GM23338 (cell line): ENCODE measurements around the gene TRIM77. TPM values are rescaled to one million over a fixed set of nuclear protein-coding genes. Genes with fewer than 3 reads are reported as not detected.
"Not testable (repeated sequence)": the region's sequence is repeated elsewhere in the genome, so short reads cannot be mapped to it uniquely, and the experiment has no call there.

Experiments
- ATAC-seq: fragments of 200-7000 bp; cut with Tn5 transposase; 3 replicates; pipeline ENCODE4 v1.9.1; 2020
- DNase-seq: peaks from one replicate; pipeline ENCODE4 v3.0.0-alpha.2; 2015; ENCODE audit warnings: low spot score
- H2AFZ ChIP-seq: fragments of 200-600 bp; sonication (generic); 2 replicates; pipeline ENCODE4 v1.8.0; 2016; ENCODE audit warnings: antibody characterized with exemption, mild to moderate bottlenecking, moderate library complexity
- H3F3A ChIP-seq: fragments of 200-600 bp; sonication (generic); replicated peaks from 2 replicates; pipeline ENCODE4 v1.8.0; 2017; ENCODE audit warnings: antibody characterized with exemption, mixed run types, low read depth
- H3K27ac ChIP-seq: fragments of 200-600 bp; sonication (generic); 2 replicates; pipeline ENCODE4 v1.6.1; 2016; ENCODE audit warnings: low read depth
- H3K27me3 ChIP-seq: fragments of 200-600 bp; sonication (generic); 2 replicates; pipeline ENCODE4 v1.8.0; 2016; ENCODE audit warnings: mild to moderate bottlenecking, mixed run types, moderate library complexity; ENCODE audit not compliant: insufficient read depth
- H3K36me3 ChIP-seq: fragments of 200-600 bp; sonication (generic); 2 replicates; pipeline ENCODE4 v1.8.0; 2016; ENCODE audit warnings: mild to moderate bottlenecking; ENCODE audit not compliant: insufficient read depth
- H3K4me1 ChIP-seq: fragments of 200-600 bp; sonication (generic); 2 replicates; pipeline ENCODE4 v1.8.0; 2016; ENCODE audit warnings: mild to moderate bottlenecking, moderate library complexity; ENCODE audit not compliant: insufficient read depth
- H3K4me2 ChIP-seq: fragments of 200-600 bp; sonication (generic); 2 replicates; pipeline ENCODE4 v1.7.1; 2017; ENCODE audit warnings: mixed run types
- H3K4me3 ChIP-seq: fragments of 200-600 bp; sonication (generic); 2 replicates; pipeline ENCODE4 v1.6.1; 2016; ENCODE audit warnings: mixed run types
- H3K79me2 ChIP-seq: fragments of 200-600 bp; sonication (generic); replicated peaks from 2 replicates; pipeline ENCODE4 v1.8.0; 2017; ENCODE audit warnings: mild to moderate bottlenecking; ENCODE audit not compliant: insufficient read depth
- H3K9me2 ChIP-seq: fragments of 200-600 bp; sonication (generic); 2 replicates; pipeline ENCODE4 v1.8.0; 2017; ENCODE audit not compliant: insufficient read depth
- H4K20me1 ChIP-seq: fragments of 200-600 bp; sonication (generic); replicated peaks from 2 replicates; pipeline ENCODE4 v1.8.0; 2017; ENCODE audit warnings: mild to moderate bottlenecking; ENCODE audit not compliant: insufficient read depth
- H3K27ac Mint-ChIP-seq: 2 replicates; pipeline ENCODE4 v1.8.0; 2020; ENCODE audit warnings: inconsistent platforms, mild to moderate bottlenecking, moderate library complexity, mixed read lengths
- H3K27me3 Mint-ChIP-seq: 3 replicates; pipeline ENCODE4 v1.8.0; 2022; ENCODE audit warnings: low read depth, mild to moderate bottlenecking, moderate library complexity, mixed read lengths, inconsistent platforms; ENCODE audit not compliant: insufficient read depth, poor library complexity
- H3K36me3 Mint-ChIP-seq: 3 replicates; pipeline ENCODE4 v1.8.0; 2021; ENCODE audit warnings: low read depth, mild to moderate bottlenecking, inconsistent platforms, moderate library complexity, mixed read lengths
- H3K4me1 Mint-ChIP-seq: 3 replicates; pipeline ENCODE4 v1.8.0; 2020; ENCODE audit warnings: mild to moderate bottlenecking, inconsistent platforms, mixed read lengths
- H3K4me3 Mint-ChIP-seq: 3 replicates; pipeline ENCODE4 v1.8.0; 2021; ENCODE audit warnings: moderate library complexity, mild to moderate bottlenecking, inconsistent platforms, mixed read lengths
- H3K9me3 Mint-ChIP-seq: 3 replicates; pipeline ENCODE4 v1.8.0; 2020; ENCODE audit warnings: moderate library complexity, mild to moderate bottlenecking, inconsistent platforms, mixed read lengths
- CREB1 ChIP-seq: fragments of 250-450 bp; sonication (Bioruptor Pico); IDR thresholded peaks from 2 replicates; pipeline ENCODE4 v1.5.0; 2020; ENCODE audit warnings: low read depth, mild to moderate bottlenecking, moderate library complexity
- EZH2phosphoT487 ChIP-seq: fragments of 200-600 bp; sonication (generic); IDR thresholded peaks from one replicate; pipeline ENCODE4 v1.8.1; 2018; ENCODE audit warnings: antibody characterized with exemption; ENCODE audit not compliant: unreplicated experiment
- JUNB ChIP-seq: IDR thresholded peaks from one replicate; pipeline ENCODE4 v1.6.1; 2016; ENCODE audit warnings: antibody characterized with exemption; ENCODE audit not compliant: unreplicated experiment
- NANOG ChIP-seq: IDR thresholded peaks from 2 replicates; pipeline ENCODE4 v1.6.1; 2016; ENCODE audit warnings: antibody characterized with exemption, borderline replicate concordance
- POLR2AphosphoS5 ChIP-seq: IDR thresholded peaks from 2 replicates; pipeline ENCODE4 v1.6.1; 2016; ENCODE audit warnings: antibody characterized with exemption, low read depth
- STAT1 ChIP-seq: IDR thresholded peaks from one replicate; pipeline ENCODE4 v1.6.1; 2016; ENCODE audit warnings: antibody characterized with exemption; ENCODE audit not compliant: unreplicated experiment
- ZNF114 ChIP-seq: fragments of 250-450 bp; sonication (Bioruptor Pico); IDR thresholded peaks from 2 replicates; pipeline ENCODE4 v1.5.0; 2020; ENCODE audit warnings: mild to moderate bottlenecking, moderate library complexity
- ZNF331 ChIP-seq: fragments of 250-450 bp; sonication (Bioruptor Pico); IDR thresholded peaks from 2 replicates; pipeline ENCODE4 v1.5.0; 2020; ENCODE audit warnings: low read depth, mild to moderate bottlenecking, moderate library complexity
- polyA plus RNA-seq: library from polyadenylated mRNA; unstranded; fragments of >200 nt; fragmentation: Nextera tagmentation; extraction: Ambion mirVana; gene quantifications from 2 replicates; pipeline ENCODE4 v1.2.1, GENCODE V29; 2016
- total RNA-seq: library from RNA; depleted of rRNA; stranded (reverse); fragments of >200 nt; shearing (Covaris generic); gene quantifications from 2 replicates; pipeline ENCODE4 v1.2.3, GENCODE V29; 2014
- TF ChIP-seq, protein P1 (sequence below): IDR thresholded peaks from 2 replicates; pipeline ENCODE4 v1.6.1; 2016; ENCODE audit warnings: antibody characterized with exemption
- TF ChIP-seq, protein P2 (sequence below): IDR thresholded peaks from one replicate; pipeline ENCODE4 v1.6.1; 2018; ENCODE audit warnings: antibody characterized with exemption; ENCODE audit not compliant: unreplicated experiment
- TF ChIP-seq, protein P3 (sequence below), 2 experiments: fragments of 200-600 bp in 1 of 2; sonication (generic) in 1 of 2; conservative IDR thresholded peaks; 2 replicates each; pipeline versions ENCODE4 v1.5.1 to v1.6.1; 2016 to 2017; ENCODE audit warnings: antibody characterized with exemption in 2 of 2, low read depth in 2 of 2, mild to moderate bottlenecking in 2 of 2, moderate library complexity in 1 of 2

Gene TRIM77
- total and polyA plus RNA-seq, 2 experiments from 2014 or later, result not detected

DNA sequence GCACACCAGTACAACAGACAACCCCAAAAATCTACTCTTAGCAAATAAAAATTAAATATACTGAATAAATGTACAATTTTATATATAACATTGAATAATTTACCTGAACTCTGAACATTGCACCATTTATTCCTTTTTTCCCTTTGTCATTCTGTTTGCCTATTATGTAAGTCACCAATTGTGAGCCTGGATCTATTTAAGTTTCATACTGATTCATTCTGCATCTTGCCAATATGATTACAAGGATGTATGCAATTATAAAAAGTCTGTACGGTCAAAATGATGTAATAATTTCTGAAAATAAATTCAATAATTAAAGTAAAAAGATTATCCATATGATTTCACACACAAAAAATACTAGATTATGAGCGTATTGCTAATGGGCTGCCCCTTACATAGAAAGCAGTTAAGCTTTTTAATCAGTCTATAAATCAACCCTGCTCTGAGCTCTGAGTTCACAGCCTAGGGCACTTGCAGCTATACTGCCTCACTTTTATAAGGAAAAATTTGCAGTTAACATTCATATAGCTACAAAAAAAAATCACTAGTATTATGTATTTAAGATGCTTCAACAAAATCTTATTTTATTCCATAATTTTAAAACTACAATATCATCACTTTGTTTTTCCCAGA is 14.9 kb downstream of the TRIM77 start:
- not testable (repeated sequence) for H3K27ac ChIP-seq, DNase-seq, H3K4me3 Mint-ChIP-seq, H3K9me3 Mint-ChIP-seq, H3K36me3 ChIP-seq, H3K27me3 Mint-ChIP-seq, H3K27ac Mint-ChIP-seq, H3F3A ChIP-seq, H3K4me1 ChIP-seq, H3K4me3 ChIP-seq, H2AFZ ChIP-seq, H3K4me1 Mint-ChIP-seq, H3K79me2 ChIP-seq, H3K9me2 ChIP-seq, ATAC-seq, H3K36me3 Mint-ChIP-seq, H3K4me2 ChIP-seq, H4K20me1 ChIP-seq, H3K27me3 ChIP-seq

DNA sequence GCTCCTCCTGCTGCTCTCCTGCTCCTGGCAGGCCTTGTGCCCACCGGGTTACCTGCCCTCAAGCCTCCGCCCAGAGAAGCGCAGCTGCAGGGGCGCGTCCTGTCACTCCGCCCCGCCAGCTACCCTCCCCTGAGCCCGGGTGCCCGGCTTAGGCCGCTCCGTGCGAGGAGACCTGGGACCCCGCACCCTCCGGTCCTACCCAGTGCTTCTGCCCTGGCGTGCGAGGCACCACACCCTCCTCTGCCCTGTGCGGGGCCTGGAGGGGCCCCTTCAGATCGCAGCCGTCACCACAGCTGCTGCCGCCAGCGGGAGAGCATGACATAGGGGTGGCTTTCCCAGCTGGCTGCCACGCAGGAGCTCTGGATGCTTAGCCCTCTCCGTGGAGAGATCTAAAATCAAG is 20.1 kb downstream of the TRIM77 start:
- H3K4me3 Mint-ChIP-seq, DNase-seq, H3K27me3 ChIP-seq, H3K4me3 ChIP-seq, H3K4me1 Mint-ChIP-seq, H3K27ac ChIP-seq, H3K36me3 ChIP-seq, H3K4me2 ChIP-seq, H3K4me1 ChIP-seq, ATAC-seq, H4K20me1 ChIP-seq, H2AFZ ChIP-seq, H3F3A ChIP-seq, H3K36me3 Mint-ChIP-seq, H3K27me3 Mint-ChIP-seq, H3K9me2 ChIP-seq, H3K9me3 Mint-ChIP-seq, H3K79me2 ChIP-seq, H3K27ac Mint-ChIP-seq: not testable (repeated sequence)

DNA sequence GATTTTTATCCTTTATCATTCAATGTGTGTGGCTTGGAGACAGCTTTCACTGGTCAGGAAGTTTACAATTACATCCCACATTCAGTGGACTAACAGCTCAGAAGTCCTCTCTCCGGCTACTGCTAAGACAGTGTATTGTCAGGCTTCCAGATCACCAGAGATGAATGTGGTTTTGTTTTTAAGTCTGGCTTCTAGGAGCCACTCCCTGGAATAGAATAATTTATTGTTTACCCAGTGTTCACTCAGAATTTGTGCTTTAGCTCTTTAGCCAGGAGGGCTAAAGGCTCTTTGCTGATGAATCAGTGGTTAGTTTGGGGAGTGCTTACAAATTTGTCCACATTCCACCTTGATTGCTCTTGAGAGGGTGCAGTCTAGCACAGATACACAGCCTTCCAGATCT is 26.5 kb downstream of the TRIM77 start:
- Mint-ChIP-seq H3K9me3 (no peaks in the 10 kb centered on the region), H3K36me3 (no peaks in the 10 kb centered on the region), H3K27me3 (no peaks in the 10 kb centered on the region), H3K4me3 (no peak overlapping the region), H3K4me1 (peaks cover 9% of the 10 kb centered on the region; the same call in 2 of the 3 replicates), H3K27ac (no peak overlapping the region)
- Histone ChIP-seq H3K9me2 (0 out of 2 replicates have a peak, but pooled peaks cover 3% of the 10 kb centered on the region), H3K79me2 (no peaks in the 10 kb centered on the region), H3K36me3 (no peaks in the 10 kb centered on the region), H3K27me3 (no peaks in the 10 kb centered on the region), H3K4me2 (no peak overlapping the region), H3K27ac (no peak overlapping the region), H2AFZ (peak overlapping the region; percentile 78; the same call in 1 of the 2 replicates), H3K4me1 (0 out of 2 replicates have a peak, but pooled peaks cover 7% of the 10 kb centered on the region), H3F3A (no peaks in the 10 kb centered on the region), H4K20me1 (no peaks in the 10 kb centered on the region), H3K4me3 (no peak overlapping the region)
- ATAC-seq (no peak), DNase-seq (no peak)
- TF ChIP-seq CREB1 (no peak), JUNB (no peak), NANOG (no peak), EZH2phosphoT487 (no peak), POLR2AphosphoS5 (no peak), ZNF114 (CRISPR knock-in tag) (no peak), ZNF331 (no peak), STAT1 (no peak)
- TF ChIP-seq, protein P1, sequence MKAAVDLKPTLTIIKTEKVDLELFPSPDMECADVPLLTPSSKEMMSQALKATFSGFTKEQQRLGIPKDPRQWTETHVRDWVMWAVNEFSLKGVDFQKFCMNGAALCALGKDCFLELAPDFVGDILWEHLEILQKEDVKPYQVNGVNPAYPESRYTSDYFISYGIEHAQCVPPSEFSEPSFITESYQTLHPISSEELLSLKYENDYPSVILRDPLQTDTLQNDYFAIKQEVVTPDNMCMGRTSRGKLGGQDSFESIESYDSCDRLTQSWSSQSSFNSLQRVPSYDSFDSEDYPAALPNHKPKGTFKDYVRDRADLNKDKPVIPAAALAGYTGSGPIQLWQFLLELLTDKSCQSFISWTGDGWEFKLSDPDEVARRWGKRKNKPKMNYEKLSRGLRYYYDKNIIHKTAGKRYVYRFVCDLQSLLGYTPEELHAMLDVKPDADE, result no peak
- TF ChIP-seq, protein P2, sequence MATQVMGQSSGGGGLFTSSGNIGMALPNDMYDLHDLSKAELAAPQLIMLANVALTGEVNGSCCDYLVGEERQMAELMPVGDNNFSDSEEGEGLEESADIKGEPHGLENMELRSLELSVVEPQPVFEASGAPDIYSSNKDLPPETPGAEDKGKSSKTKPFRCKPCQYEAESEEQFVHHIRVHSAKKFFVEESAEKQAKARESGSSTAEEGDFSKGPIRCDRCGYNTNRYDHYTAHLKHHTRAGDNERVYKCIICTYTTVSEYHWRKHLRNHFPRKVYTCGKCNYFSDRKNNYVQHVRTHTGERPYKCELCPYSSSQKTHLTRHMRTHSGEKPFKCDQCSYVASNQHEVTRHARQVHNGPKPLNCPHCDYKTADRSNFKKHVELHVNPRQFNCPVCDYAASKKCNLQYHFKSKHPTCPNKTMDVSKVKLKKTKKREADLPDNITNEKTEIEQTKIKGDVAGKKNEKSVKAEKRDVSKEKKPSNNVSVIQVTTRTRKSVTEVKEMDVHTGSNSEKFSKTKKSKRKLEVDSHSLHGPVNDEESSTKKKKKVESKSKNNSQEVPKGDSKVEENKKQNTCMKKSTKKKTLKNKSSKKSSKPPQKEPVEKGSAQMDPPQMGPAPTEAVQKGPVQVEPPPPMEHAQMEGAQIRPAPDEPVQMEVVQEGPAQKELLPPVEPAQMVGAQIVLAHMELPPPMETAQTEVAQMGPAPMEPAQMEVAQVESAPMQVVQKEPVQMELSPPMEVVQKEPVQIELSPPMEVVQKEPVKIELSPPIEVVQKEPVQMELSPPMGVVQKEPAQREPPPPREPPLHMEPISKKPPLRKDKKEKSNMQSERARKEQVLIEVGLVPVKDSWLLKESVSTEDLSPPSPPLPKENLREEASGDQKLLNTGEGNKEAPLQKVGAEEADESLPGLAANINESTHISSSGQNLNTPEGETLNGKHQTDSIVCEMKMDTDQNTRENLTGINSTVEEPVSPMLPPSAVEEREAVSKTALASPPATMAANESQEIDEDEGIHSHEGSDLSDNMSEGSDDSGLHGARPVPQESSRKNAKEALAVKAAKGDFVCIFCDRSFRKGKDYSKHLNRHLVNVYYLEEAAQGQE, result no peak
- TF ChIP-seq, protein P3, sequence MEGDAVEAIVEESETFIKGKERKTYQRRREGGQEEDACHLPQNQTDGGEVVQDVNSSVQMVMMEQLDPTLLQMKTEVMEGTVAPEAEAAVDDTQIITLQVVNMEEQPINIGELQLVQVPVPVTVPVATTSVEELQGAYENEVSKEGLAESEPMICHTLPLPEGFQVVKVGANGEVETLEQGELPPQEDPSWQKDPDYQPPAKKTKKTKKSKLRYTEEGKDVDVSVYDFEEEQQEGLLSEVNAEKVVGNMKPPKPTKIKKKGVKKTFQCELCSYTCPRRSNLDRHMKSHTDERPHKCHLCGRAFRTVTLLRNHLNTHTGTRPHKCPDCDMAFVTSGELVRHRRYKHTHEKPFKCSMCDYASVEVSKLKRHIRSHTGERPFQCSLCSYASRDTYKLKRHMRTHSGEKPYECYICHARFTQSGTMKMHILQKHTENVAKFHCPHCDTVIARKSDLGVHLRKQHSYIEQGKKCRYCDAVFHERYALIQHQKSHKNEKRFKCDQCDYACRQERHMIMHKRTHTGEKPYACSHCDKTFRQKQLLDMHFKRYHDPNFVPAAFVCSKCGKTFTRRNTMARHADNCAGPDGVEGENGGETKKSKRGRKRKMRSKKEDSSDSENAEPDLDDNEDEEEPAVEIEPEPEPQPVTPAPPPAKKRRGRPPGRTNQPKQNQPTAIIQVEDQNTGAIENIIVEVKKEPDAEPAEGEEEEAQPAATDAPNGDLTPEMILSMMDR (conservative IDR thresholded peaks at IDR 0.05; ENCODE audit: low read depth in 2 of 2), result no peak
